ENCODE data around the gene ATRNL1.
"Not testable (repeated sequence)": the region's sequence is repeated elsewhere in the genome, so short reads cannot be mapped to it uniquely, and the experiment has no call there.

Gene ATRNL1

DNA sequence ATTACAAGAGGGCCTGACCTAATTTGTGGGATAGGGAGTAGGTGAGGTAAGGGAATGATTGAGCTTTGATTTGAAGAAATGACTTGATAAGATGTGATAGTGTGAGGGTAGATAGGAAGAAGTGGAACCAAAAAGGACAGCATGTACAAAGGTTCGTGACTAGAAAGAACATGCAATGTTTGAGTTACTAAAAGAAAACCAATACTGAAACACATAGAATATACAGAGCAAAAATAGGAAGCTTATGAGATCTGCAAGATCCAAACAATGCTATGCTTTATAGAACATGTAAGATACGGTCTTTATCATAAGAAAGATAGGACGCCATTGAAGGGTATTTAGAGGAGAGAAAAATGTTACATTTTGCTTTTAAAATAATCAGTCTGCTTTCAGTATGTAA, 343.8 kb downstream of the ATRNL1 start:
- DNase-seq, result no peak

DNA sequence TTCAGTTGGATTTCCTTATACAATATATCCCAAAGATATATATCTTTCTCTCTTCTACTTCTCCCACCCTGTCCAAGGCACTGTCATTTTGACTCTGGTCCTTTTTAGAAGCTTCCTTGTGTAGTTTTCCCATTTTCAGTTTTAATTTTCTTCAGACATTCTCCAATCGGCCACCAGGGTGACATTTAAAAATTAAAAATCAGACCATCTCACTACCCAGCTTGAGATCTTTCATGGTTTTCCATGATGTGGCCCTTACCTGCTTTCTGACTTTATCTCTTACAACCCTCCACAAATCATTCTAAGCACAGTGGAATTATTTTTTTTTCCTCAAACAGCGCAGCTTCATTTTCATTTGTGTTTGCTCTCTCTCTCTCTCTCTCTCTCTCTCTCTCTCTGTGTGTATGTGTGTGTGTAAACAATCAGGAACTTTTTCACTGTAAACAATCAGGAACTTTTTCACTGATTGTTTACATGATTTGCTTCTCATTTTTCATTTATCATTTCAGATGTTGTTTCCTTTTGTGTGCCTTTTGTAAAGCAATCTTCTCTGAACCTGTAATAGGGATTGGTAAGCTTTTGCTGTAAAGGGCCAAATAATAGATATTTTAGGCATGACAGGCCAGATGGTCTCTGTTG, 348.9 kb downstream of the ATRNL1 start:
- DNase-seq, result no peak

DNA sequence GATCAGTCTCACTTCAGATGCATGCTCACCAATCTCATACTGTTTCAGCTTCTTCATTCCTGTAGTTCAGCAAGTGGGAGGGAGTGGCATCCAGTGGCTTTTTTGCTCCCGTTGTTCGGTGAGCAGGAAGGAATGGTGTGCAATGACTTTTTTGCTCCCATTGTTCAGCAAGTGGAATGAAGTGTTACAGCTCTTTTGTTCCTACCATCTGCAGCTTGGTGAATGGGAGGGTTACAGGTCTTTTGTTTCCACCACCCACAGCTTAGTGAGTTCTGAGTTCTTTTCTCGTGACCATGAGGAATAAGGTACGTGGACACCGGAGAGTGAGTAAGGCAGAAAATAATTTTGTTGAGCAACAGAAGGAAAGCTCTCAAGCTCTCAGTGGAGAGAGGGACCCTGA, 363.6 kb downstream of the ATRNL1 start:
- DNase-seq, result no peak

DNA sequence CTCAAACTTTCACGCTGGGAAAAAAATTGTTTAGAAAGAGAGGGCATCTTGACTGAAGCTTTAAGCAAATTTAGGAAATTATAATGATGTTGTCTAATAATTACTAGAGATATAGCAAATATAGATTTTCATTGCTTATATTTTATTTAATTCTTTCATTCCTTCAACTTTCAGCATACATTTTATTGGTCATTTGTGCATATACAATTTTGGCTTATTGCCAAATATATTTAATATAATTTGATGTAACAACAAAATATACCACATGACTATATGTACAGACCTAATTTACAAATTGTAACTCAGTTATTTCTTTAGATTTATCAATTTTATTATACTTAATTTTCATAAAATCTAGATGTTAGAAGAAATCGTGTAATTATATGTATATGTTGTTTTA, 390.1 kb downstream of the ATRNL1 start:
- no peak for DNase-seq

DNA sequence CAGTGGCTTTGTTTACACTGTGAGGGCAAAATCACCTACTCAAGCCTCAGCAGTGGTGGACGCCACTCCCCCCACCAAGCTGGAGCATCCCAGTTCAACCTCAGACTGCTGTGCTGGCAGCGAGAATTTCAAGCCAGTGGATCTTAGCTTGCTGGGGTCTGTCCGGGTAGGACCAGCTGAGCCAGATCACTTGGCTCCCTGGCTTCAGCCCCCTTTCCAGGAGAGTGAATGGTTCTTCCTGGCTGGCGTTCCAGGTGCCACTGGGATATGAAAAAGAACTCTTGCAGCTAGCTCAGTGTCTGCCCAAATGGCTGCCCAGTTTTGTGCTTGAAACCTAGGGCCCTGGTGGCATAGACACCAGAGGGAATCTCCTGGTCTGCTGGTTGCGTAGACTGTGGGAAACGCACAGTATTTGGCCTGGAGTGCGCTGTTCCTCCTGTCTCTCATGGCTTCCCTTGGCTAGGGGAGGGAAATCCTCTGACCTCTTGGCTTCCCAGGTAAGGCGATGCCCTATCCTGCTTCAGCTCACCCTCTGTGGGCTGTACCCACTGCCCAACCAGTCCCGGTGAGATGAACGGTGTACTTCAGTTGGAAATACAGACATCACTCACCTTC, 398.5 kb downstream of the ATRNL1 start:
- no peak for DNase-seq

DNA sequence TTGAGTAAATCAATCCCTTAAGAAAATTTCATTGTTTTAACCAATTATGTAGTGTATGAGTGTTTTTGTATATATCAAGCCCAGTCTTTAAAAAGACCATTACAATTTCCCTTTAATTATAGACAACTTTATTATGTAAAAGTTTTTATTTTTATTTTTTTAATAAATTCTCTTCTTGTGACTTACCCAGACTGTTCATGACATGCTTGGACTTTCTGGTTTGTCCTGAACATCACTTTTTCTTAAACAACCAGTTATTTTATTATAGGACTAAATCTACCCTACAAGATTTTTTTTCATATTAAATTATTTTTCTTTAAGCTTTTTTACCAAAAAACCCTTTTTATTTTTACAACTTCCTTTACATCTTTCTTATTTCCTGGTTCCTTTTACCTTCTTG, 410.4 kb downstream of the ATRNL1 start:
- no peak for DNase-seq

DNA sequence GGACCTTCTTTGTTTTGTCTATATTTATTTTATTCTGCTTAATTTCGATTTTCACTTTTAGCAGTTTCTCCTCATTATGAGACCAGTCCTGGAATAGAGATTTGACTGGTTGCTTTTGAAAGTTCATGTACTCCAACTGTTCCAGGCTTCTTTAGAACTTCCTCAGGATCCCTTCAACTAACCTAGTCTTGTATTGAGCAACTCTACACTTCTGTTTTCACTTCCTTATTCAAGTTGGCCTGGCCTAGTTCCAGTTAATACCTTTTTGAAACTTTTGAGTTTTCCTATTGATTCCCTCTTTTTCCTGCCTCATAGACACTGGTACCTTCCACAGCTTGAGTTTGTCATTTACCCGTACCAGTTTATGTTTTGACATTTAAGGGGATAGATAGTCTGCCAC, 421.7 kb downstream of the ATRNL1 start:
- DNase-seq, result no peak

DNA sequence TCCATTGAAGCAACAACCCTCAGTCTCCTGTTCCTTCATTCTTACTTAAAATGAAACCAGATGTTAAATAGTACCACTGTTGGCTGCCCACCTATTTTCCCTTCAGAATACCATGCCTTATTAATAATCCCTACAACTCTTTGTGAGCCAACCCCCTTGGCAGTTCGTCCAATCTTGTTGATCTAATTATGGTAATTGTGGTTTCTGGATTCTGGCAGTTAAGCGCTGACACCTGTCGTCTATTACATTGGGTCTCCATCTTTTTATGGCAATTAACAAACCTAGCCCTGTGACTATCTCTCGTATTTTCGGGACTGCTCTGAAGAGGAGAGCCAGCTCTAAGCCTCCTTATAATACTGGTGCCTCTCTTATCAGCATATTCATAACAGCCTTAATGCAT, 432.0 kb downstream of the ATRNL1 start:
- no peak for DNase-seq

DNA sequence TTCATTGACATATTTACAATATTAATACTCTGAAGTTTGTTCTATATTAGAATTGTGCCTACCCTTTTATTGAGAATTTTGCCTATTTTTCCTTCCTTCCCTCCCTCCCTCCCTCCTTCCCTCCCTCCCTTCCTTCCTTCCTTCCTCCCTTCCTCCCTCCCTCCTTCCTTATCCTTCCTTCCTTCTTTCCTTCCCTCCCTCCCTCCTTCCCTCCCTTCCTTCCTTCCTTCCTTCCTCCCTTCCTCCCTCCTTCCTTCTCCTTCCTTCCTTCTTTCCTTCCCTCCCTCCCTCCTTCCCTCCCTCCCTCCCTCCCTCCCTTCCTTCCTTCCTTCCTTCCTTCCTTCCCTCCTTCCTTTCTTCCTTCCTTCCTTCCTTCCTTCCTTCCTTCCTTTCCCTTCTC, 434.5 kb downstream of the ATRNL1 start:
- not testable (repeated sequence) for DNase-seq

DNA sequence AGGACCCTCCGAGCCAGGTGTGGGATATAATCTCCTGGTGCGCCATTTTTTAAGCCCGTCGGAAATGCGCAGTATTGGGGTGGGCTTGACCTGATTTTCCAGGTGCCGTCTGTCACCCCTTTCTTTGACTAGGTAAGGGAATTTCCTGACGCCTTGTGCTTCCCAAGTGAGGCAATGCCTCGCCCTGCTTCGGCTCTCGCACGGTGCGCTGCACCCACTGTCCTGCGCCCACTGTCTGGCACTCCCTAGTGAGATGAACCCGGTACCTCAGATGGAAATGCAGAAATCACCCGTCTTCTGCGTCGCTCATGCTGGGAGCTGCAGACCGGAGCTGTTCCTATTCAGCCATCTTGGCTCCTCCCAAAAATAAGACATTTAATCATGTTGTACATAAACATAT, 443.2 kb downstream of the ATRNL1 start:
- DNase-seq, result not testable (repeated sequence)

DNA sequence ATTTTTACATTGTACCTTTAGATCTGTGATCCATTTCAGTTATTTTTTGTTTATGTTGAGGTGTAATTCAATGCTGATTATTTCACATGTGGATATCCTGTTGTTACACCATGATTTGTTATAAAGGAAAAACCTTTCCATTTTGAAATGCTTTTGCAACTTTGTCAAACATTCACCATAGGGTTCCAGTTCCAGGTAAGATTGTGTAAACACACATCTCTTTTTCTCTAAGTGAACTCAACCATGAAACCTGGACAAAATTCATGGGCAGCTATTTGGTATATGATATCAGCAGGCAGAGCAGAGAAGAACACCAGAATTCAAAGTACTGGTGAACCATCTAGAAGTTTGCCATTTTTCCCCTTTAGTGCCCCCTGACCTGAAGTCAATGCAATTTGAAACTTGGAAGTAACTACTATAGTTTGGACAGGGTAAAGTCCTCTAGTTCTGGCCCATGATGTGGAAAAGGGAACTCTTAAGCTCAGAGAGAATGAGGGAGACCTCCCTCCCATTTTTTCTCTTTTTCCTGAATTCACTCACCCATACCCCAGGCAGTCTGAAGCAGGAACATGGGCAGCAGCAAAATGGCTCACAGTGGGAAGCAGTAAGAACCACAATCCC, 446.1 kb downstream of the ATRNL1 start:
- DNase-seq, result no peak

DNA sequence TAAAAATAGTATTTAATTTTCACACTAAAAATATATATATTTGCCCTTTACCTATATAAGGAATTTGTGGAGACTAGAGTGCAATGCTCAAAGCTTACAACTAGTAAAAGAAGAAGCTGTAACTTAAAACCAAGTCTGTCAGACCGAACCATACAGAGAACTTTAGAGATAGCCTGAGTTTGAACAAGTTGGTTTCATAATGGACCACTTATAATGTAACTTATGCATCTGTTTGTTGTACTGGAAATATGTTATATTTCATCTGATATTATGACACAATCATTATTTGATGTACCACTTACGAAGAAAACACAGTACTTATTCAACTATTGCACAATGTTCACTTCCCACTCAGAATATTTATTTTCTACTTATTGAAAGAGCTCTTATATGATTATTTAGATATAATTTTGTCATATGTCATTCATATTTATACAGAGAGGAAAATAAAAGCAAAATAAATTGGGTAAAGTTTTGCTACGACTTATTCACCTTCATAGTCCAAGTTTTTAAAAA, 462.8 kb downstream of the ATRNL1 start:
- DNase-seq, result no peak

DNA sequence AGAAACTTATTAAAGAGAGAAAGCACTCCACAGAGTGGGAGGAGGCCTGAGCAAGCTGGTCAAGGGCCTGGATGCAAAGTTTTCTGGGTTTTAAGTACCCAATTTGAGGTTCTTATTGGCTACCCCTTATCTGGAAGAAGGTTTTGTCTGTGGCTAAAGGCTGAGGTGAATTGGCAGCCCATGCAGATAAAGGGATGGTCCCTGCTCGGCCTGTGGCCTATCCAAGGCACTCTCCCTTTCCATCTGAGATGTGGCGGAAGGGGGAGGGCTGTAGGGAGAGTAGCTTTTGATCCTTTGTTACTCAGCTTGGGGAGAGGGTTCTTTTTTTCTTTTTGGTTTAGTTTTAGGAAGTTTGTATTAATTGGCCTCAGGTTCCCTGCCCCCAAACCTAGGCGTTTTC, 465.1 kb downstream of the ATRNL1 start:
- DNase-seq, result no peak

DNA sequence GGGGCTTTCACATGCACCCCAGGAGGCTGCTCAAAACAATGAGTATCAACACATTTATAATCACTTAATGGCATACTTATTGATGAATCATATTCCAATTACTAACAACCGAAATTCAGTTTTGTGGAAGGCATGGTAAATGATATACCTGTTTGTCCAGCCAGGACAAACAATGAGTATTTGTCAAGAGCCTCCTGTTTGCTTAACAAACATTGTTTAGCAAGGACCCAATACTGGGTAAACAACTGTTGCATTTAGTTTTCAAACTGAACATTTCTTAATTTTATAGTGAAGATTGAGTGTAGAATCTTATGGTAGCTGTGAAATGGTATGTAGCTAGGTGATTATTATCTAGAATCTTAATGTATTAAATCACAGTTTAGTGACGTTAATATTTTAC, 473.7 kb downstream of the ATRNL1 start:
- no peak for DNase-seq

DNA sequence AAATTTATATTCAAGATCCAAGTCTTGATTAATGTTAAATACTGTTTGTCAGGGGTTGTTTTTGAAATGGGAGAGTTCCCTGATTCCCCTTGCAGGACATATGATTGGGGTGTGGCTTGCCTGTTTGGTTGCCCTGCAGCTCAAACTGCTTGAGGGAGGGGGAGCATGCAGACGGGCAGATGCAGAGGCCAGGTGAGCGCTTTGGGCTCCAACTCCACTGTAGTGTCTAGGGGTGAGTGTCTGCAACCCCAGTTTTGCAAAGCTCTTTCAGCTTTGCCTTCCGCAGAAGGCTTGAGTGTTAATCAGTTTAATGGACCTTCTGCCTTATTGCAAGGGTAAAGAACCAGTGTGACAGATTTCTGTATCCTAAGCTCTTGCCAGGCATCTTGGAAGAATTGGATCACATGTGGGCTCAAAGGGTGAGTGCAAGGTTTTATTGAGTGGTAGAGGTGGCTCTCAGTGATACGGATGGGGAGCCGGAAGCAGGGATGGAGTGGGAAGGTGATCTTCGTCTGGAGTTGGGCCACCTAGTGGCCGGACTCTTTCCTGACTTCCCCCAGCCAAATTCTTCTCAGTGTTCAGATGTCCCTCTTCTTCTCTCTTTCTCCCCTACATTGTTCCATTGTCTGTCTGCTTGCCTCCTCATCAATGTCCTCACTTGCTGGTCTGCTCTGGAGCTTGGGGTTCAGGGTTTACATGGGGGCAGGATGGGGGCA, 479.7 kb downstream of the ATRNL1 start:
- no peak for DNase-seq

DNA sequence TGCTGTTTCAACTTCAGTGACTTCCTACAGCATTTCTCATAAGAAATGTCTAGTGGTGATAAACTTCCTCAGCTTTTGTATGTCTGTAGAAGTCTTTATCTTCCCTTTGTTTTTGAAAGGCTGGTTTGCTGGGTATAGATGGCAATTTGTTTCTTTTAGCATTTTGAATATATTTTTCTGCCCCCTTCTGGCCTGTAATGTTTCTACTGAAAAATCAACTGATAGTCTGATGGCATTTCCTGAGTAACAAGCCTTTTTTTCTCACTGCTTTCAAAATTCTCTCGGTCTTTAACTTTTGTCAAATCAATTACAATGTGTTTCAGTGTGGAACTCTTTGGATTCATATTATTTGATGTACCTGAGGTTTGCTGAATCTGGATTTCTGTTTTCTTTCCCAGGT, 487.1 kb downstream of the ATRNL1 start:
- no peak for DNase-seq

DNA sequence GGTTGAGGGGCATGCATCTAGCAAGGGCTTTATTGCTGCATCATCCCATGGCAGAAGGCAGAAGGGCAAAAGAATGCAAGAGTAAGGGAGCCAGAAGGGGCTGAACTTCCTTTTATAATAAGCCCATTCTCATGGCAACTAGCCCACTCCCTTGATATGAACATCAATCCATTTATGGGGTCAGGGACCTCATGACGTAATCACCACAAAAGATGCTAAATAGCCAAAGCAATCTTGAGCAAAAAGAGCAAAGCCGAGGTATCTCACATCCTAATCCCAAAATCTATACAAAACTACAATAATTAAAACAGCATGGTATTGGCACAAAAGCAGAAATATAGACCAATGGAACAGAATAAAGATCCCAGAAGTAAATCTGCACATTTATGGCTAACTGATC, 499.9 kb downstream of the ATRNL1 start:
- no peak for DNase-seq

DNA sequence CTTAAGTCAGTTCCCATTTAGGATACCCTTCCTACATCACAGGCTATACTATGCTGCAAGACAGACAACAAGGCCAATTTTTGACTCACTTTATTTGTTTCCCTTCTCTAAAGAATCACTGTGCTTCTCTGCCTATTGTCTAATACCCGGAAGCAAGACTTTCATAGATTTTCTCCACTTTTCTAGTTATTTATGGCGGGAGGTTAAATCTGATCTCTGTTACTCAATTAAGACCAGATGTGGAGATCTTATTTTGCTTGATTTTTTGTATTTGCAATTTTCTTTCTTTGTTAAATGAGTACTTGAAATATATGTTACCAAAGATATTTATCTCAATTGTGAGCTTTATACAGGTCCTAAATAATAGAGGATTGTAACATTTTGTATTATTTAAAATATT, 511.5 kb downstream of the ATRNL1 start:
- DNase-seq, result no peak

DNA sequence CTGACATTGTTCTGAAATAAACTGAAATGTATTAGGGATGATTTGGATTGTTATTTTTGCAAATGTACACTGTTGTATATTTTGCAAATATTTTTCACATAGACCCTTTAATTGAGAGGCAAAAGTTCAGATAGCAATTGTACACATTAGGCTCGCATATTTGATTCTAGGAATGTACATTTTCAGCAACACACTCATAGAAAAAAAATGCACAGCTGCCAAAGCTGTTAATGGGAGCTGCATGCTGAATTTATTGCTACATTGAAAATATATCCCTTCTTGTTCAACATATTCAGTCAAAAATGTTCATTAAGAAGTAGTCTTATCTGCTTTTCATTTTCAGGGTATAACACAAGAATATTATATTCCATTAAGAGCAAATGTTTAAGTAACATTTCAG, 512.9 kb downstream of the ATRNL1 start:
- no peak for DNase-seq

DNA sequence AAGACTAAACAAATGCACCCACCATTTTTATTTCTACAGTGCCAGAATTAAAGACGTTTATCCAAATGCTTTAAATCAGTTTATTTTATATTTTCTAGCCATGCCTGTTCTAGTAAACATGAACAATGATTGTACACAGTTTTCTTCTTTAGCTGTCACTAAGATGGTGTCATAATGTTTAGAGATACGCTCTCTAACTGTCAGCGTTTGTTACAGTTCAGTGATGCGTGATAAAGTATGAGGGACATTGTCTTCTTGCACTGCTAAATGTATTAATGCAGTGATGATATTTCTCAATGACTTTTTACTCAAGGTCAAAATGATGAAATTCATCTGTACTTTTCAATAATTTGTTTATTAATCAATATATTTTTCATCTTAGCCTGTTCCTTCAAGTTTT, 513.6 kb downstream of the ATRNL1 start:
- DNase-seq, result no peak

DNA sequence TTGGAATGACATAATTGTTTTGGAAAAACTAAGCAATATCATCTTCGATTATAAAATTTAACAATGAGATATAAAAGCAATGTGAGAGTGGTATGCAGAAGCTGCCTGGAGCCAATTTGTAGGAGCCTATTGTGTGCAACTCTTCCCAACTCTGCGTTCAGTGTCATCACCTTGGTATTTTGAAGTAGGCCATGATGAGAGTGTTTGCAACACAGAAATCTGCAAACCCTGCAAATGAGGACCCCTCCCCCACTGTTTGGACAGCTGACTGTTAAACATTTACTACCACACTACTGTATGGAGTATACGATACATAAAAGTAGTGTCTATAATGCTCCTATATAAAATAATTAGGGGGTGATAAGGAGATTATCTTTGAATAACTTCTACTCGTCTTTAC, 531.3 kb downstream of the ATRNL1 start:
- DNase-seq, result no peak

DNA sequence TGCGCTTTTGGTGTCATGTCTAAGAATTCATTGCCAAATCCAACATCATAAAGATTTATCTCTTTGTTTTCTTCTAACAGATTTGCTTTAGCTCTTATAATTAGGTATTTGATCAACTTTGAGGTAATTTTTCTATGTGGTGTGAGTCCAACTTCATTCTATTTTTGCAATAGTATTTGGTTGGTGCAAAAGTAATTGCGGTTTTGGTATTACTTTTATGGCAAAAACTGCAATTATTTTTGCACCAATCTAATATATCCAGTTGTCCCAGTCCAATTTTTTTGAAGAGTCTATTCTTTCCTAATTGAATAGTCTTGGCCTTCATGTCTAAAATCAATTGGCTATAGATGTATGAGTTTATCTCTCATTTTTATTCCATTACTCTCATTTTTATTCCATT, 535.5 kb downstream of the ATRNL1 start:
- no peak for DNase-seq

DNA sequence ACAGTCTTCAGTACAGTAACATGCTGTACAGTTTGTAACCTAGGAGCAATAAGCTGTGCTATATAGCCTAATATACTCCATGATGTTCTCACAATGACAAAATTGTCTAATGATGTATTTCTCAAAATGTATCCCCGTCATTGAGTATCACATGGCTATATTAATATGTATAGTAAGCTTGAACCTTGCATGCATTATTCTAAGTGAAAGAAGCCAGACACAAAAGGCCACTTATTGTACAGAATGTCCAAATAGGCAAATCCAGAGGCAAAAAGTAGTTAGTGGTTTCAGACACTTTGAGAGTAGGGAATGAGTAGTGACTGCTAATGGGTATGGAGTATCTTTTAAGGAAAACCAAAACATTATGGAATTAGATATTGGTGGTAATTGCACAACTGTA, 545.1 kb downstream of the ATRNL1 start:
- no peak for DNase-seq

DNA sequence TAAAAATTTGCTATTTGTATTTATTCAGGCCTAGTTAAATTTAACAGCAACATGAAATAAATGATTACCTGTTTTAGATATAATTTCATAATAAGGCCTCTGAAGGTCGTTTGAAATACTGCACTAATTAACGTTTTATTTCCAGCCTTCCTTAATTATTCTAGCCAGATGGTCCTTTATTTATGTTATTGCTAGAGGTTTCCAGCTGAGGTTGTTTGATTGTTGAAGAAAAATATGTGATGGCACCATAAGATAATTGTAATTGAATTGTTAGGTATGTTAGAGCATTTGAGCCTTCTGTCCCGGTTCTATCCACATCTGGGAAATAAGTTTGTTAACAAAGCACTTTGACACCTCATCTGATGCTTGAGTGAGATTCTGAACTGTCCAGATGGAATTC, 556.1 kb downstream of the ATRNL1 start:
- no peak for DNase-seq
